NCI-H2196 (cell line): Measurements from ENCODE around the gene LYL1.

Source experiments
- DNase-seq: peaks from one replicate; lab custom pipeline; 2025; ENCODE audit not compliant: unreplicated experiment; lab: John Stamatoyannopoulos, UW

The LYL1 gene

GRCh38 chr19:13060233-13060963 is 42.3 kb downstream of the LYL1 start:
- no peak for DNase-seq

- no peak for DNase-seq
These were observed 43.6 kb downstream of the LYL1 start for GRCh38 chr19:13058951-13059660.

GRCh38 chr19:13057744-13058143 is 44.9 kb downstream of the LYL1 start:
- DNase-seq: no peak

- no peak for DNase-seq
These were observed 45.5 kb downstream of the LYL1 start for GRCh38 chr19:13057147-13057572.

GRCh38 chr19:13056052-13056660 is 46.5 kb downstream of the LYL1 start:
- DNase-seq: no peak

- DNase-seq: no peak
These were observed 47.2 kb downstream of the LYL1 start for GRCh38 chr19:13055213-13056051.

GRCh38 chr19:13054626-13055212 is 47.9 kb downstream of the LYL1 start:
- no peak for DNase-seq

GRCh38 chr19:13053761-13054625 is 48.7 kb downstream of the LYL1 start:
- DNase-seq: peak; percentile 64

GRCh38 chr19:13053238-13053637 is 49.4 kb downstream of the LYL1 start:
- no peak for DNase-seq

GRCh38 chr19:13052447-13053175 is 50.0 kb downstream of the LYL1 start:
- DNase-seq: no peak

GRCh38 chr19:13051557-13052165 is 51.0 kb downstream of the LYL1 start:
- DNase-seq: peak; percentile 90

GRCh38 chr19:13050274-13050673 is 52.4 kb downstream of the LYL1 start:
- no peak for DNase-seq
